ENCODE data around the gene ZBTB20. TPM values are rescaled to one million over a fixed set of nuclear protein-coding genes. Genes with fewer than 3 reads are reported as not detected.
A peak's percentile ranks its signal among the peaks of the same experiment; 100 is the strongest.

Gene ZBTB20
- total RNA-seq, 1 donor from 2014 or later = 8.8 TPM

DNA sequence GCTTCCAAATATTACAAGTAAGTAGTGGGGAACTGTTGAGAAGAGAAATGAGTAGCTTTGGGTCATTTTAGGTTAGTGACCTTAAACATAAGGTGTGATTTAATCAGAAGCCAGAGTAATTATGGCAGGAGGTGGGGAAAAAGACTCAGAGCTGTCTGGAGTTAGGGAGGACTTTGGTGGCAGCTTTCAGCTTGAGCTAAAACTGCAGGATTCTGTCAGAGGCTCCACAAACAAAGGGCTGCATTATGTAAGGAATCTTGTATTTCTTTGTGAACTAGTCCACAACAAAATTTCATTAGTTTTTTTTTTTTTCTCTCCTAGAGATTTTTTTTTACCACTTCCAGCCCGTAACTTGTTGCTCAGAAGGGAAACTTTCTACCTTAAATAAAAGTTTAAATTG is 507.9 kb downstream of the ZBTB20 start:
- no peak for DNase-seq (ENCODE audit: low read depth, low spot score)

DNA sequence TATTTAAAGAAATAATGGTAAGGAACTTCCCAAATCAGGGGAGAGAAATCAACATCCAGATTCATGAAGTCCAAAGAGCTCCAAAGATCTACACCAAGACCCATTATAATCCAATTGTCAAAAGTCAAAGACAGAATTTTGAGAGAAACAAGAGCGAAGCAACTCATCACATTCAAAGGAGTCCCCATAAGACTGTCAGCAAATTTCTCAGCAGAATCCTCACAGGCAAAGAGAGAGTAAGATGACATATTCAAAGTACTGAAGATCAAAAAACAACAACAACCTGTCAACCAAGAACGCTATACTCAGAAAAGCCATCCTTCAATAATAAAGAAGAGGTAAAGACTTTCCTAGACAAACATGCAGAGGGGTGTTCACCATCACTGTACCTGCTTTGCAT is 511.2 kb downstream of the ZBTB20 start:
- DNase-seq (ENCODE audit: low read depth, low spot score) = no peak

DNA sequence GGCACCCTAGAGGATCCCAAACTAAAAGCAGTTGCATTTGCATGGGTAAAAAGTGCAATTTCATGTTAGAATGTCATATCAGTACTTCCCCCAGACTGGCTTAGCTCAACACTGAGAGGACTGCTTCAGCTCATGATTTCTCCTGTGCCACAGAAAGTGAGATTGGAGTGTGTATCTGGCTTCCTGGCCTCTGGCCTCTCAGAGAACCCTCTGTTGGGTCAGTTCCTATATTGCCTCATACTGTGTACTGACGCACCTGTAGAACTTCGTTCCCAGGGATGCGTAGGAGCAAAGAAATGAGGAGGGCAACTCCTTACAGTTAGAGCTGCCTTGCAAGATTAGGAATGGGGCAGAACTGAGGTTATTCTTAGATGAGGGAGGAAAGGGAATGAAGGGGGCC is 512.5 kb downstream of the ZBTB20 start:
- no peak for DNase-seq (ENCODE audit: low read depth, low spot score)

DNA sequence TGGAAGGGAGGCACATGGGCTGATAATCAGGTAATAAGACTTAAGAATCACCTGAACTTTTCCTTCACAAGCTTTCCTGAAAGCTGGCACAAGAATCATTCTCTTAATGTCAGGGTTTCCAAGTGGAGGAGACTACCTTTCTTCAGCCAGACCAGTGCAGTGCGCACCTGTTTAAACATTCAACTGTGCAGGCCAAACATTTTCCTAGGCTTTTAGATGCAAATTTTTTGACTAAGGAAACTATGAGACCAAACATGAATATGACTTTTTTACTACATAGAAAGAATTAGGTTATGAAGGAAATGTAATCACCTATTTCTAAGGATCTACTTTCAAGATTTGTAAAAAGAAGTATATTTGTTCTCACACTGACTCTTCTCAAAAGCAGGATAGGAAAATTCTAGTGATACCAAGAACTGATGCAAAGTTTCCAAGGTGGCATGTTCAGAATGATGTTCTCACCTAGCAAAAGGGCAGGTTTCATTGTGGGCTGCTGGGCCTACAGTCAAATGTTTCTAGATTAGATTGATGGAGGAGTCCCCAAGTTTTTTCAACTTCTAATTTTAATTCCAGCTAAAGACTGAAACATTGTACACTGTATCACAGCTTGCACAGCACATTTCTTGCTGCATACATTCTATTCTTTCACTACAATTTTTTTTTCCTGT is 514.2 kb downstream of the ZBTB20 start:
- no peak for DNase-seq (ENCODE audit: low read depth, low spot score)

DNA sequence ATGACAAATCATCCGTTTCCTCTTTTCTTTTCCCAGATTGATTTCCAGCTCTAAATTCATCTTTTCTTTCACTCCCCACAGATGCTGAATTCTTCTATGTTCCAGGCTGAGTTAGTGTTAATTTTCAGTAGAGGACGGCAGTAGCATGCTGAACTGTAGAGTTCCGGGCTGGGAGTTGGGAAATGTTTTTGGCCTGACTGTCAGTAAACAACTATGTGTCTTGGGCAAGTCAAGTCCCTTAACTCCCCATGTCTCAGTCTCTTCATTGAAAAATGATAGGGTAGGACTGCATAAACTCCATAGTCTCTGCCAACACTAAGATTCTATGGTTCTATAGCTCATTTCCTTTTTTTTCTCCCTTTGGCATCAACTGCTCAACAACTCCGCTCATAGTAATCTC is 519.3 kb downstream of the ZBTB20 start:
- DNase-seq (ENCODE audit: low read depth, low spot score) = no peak

DNA sequence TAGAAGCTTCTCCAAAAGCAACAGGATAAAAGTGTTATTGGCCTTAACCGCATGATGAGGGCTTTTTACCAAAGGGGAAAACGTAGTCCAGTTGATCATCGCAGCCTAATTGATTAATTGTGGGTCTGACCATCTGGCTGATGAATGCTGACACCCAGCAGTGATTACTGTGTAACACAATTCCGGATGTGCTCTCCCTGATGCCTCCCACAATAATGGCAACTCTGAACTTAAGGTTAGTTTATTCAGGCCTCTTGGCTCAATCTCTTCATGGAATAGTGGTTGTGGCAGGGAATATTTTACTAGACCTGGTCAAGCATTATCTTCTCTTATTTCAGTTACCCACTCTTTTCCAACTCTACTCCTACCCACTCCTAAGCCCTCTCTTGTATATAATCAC is 520.3 kb downstream of the ZBTB20 start:
- no peak for DNase-seq (ENCODE audit: low read depth, low spot score)

DNA sequence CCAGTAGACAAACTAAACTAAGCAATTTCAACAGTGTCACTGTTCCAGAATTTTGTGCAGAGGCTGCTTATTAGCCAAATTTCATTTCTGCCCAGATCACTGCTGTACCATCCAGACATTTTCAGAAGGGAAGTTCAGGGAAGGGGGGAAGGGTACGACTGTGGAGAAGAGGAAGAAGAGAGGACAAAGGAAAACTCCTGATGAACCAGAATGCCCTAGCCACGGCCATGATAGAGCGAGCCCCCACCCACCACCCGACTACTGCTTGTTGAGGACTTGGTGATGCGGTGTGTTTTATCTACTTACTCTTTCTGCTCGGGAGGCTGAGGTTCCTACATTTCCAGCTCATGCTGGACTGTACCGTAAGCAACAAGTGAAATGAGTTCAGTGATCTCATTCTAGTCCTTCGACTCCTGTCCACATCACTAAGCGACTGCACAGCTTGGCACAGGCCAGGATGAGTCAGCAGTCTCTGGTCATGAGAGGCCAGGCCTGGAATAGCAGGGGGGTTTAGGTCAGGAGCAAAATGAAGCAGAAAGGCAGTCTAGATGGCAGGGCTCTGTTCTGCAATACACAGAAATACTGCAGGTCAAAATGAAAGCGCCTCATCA is 522.4 kb downstream of the ZBTB20 start:
- peak; percentile 89 for DNase-seq (ENCODE audit: low read depth, low spot score)

DNA sequence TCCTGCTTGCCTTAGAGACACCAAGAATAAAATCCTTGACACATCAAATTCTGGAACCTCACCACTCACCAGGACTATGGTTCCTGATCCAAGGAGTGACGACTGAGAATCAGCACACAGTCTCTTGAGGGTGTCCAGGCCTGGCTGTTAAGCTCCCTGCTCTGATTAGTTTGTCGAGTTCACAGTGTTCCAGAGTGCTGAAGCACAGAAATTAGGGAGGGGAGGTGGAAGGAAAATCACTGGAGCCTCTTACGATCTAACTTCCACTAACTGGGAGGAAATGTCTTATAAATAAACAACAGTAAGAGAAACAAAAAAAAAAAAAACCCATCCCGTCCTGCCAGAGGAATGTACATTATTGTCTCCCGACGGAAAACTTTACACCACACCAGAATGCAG is 523.0 kb downstream of the ZBTB20 start:
- peak; percentile 39 for DNase-seq (ENCODE audit: low read depth, low spot score)

DNA sequence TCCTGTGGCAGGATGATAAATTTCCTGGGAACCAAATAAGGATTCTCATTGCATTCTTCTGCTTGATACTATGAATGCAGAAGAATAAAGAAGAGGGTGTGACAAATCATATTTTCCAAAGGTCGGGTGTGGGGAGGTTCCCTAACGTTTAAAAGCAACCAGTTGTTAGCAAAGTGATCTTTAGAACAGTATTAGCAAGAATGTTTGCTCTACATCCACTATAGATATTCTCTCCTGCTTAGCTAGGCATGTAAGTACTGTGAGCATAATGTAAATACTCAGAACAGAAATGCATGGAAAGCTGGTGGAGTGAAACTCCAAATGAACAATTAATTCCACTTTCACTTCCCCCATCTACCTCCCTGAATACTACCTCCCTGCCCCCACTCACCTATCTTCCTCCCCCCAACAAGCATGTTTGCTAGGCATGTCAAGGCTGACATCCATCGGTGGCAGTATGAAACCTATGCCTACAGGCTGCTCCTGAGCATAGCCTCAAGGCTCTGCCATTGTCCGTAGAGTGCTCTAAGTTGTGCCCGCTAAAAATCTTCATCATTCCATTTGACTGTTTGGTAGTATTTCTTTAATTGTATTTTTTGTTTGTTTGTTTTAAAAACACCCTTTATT is 523.6 kb downstream of the ZBTB20 start:
- no peak for DNase-seq (ENCODE audit: low read depth, low spot score)

DNA sequence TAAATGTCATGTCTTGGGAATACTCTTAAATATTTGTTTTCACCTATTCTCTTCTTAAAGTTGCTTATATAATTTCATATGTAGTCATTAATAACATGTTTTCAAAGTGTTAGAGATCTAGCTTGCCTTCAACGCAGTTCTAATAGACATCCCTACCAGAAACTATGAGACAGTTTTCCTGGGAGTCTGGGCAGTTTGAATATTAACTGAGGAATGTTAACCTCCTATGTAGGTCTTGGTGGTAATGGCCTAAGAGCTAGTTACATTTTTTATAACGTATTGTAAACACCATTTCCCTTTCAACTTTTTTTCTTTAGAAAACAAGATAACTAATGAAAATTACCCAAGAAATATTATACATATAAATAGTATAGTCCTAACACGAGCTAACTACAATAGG is 525.1 kb downstream of the ZBTB20 start:
- DNase-seq (ENCODE audit: low read depth, low spot score) = no peak

DNA sequence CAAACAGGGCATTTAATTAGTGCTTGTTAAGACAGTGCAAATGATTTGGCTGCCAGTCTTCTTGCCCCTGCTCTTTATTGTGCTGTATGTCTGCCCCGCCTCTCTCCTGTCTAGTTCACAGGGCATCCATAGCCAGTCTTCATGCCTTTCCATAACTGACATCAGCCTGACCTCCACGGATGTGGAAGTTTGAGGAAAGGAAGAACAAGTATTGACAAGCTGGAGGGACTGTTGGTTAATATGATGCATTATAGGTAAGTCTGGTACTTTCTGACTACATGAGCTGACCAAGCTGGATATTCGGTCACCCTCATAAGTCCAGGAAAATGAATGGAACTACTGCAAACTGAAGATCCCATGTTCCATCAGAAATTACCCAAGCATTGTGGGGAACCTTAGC is 527.3 kb downstream of the ZBTB20 start:
- no peak for DNase-seq (ENCODE audit: low read depth, low spot score)

DNA sequence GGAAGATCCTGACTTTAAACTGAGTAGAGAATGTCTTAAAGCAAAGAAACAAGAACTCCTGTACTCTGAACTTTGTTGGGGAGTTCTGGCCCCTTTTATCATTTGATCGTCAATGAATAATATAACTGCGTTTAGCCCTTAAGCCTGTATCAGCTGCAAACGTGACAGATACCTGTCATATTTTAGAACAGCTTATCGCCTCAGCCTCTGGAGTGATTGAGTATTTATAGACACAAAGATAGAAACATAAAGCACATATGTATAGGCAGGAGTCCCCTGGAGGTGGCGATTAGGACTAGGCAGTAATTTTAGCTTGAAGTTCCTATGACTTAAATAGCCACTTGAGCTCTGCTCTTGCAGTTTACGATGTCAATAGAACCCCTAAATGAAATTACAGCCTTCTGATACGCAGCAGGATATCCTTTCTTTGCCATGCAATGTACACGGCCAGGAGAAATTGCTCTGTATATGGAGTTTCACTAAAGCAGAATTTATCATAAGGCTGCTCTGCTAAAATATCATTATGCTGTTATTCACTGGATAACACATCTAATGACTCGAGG is 531.5 kb downstream of the ZBTB20 start:
- no peak for DNase-seq (ENCODE audit: low read depth, low spot score)

DNA sequence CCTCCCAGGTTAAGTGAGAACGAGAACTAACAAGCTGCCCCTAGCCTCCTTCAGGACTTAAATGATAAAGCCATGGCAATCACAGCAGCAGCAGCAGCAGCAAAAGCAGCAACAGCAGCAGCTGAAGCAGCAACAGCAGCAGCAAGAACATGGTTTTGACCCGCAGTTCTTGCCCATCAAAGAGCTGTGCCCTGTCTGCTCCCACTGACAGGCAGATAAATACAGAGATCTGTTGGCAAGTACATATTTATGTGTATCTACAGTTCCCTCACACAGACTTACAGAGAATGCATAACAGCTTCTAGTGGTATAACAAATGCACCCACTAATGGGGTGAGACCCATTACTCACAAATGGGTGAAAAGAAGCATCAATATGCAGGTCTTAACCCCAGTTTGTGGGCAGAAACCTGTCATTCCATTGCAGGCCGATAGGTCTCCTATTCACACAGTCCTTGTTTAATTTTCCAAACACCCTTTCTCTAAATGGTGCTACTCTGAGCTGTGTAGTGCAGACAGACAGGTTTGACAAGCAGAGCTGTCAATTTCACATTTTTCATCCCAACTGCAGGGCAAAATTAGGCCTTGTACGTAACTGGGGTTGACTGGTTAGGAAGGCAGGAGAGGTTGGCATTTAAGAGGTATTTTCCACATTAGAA is 537.0 kb downstream of the ZBTB20 start:
- no peak for DNase-seq (ENCODE audit: low read depth, low spot score)

DNA sequence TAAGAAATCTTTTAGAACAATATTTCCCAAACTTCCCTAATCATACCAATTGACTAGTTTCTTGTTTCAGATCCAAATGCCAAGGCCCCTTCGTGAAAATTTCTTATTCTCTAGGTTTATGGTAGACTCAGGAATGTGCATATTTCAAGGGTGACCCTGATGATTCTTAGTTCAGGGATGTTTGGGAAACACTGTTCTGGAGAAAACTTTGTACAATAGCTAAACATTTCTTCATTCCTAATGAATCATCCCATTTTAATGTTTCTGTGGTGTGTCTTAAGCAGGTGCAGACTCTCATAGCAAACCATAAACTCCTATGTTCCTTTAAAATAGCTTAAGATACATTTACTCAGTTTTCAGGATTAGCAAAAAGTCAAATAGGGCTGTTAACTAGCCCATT is 538.8 kb downstream of the ZBTB20 start:
- no peak for DNase-seq (ENCODE audit: low read depth, low spot score)

DNA sequence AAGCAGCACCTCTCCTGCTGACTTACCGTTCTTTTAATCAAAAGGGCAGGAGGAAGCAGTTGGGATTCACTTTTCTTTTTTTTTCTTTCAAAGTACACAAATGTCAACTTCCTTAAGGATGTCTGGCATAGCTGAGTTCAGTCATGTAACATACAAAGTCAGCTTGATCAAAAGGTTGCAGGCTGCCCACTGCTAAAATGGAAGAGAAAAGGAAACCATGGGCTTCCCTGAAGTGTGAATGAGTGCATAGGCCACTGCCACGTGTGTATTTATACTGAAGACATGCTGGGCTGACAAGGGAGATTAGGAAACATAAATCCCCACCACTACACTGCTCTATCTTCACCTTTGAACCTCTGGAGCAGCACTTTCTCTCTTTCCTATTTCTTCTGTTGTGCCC is 540.8 kb downstream of the ZBTB20 start:
- peak; percentile 33 for DNase-seq (ENCODE audit: low read depth, low spot score)

DNA sequence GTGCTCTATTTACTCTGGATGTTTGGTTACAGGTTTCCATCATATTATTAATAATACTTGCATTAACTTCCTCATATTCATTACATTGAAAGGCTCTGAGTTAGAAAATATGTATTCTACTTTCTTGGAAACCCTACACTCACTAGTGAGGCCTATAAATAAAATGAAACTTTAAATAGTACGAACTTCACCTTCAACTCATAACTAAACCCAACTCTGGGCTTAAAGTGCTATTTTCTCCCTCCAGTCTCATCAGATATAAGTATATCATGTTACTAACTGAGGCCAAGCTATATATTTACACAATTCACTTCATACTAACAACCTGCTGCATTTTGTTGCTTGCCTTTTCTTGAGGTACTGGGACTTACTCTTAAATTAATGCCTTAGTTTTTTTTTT is 546.5 kb downstream of the ZBTB20 start:
- DNase-seq (ENCODE audit: low read depth, low spot score) = no peak

DNA sequence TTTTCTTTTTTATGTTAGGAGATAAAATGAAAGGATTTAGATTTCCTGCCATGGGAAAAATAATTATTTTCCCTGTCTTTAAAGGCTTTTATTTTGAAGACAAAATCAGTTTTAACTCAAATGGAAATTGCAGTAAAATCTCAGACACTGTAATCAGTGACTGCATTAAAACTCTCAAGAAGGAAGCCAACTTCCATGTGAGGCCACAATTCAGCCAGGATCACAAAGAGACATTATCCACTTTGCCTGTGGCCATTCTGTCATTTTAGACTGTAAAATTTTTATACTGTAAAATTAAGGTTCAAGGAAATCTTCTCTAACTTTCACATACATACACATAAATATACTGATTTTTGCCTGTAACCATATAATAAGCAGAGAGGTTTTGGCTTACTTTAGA is 549.2 kb downstream of the ZBTB20 start:
- DNase-seq (ENCODE audit: low read depth, low spot score) = no peak

DNA sequence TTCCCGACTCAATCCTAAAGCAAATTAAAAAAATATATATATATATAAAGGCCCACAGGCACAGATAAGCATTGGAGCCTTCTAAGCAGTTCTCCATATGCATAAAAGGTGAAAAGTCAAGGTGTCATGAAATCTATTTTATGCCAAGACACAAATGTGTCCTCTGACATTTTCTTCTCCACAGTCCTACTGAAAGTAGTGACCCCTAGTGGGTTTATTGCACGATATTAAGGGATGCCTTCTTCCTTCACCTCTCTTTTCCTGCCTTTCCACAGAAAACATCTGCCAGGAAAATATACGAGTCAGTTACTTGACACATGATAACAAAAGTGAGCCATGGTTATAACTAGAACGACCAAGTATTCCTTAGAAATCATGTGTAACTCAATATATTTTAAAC is 550.1 kb downstream of the ZBTB20 start:
- DNase-seq (ENCODE audit: low read depth, low spot score) = no peak

DNA sequence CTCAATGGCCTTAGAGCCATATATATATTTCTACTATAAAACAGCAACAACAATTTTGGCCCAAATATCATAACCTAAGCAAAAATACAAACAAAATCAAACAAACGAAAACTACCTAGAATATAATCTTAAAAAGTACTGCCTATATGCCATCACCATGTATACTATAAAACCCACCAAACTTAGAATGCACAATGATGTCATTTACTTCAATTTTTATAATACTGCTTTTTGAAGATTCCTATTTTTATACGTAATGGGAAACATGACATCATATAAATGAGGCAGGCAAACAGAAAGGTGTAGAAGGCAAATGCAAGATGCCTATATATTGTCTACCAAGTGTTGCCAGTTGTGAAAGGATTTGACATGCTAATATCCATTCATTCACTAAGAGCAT is 550.9 kb downstream of the ZBTB20 start:
- no peak for DNase-seq (ENCODE audit: low read depth, low spot score)

DNA sequence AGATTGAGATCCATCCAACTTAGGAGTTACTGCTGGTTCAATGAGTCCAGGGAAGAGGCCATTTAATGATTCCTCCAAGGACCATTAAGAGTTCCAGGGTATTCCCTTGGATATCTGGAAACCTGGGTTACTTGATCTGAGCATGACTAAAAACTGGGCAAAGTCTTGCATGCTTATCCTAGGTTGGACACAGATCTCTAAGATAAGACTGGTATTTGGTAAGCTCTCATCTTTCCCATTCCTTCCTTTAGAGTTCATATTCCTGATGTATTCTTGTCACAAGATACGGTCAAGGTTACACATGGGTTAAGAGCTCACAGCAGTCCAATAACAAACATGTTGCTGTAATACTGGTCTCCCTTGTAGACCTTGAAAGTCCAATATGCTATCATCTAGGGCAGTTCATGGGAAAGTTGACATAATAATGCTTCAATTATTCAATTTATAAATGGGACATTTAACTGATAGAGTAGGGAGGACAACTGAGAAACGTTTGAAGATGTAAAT is 551.5 kb downstream of the ZBTB20 start:
- no peak for DNase-seq (ENCODE audit: low read depth, low spot score)

DNA sequence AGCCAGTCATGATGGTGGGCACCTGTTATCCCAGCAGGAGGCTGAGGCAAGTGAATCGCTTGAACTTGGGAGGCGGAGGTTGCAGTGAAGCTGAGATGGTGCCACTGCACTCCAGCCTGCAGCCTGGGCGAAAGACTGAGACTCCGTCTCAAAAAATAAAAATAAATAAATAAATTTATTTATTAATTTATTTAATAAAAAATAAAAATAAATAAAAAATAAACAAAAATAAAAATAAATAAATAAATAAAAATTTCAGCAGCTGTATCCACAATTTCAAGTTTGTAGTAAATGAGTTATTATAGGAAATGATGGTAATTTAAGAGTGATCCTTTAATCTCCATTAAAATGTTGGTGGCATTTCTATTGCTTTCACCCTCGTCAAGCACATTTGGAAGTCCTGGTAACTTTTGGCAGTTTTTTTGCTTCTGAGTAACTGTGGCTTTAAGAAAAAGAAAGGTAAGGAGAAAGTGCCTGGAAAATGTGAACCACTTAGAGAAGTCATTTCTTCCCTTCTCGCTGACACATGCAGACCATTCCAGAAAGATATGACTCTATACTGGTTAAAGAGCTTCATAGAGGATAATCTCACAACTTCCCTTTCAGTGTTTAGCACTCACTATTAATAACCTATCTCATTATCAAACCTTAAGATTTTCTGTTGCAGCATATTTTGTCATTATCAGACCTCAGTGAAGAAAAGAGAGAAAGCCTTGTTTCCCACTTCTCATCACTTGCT is 556.6 kb downstream of the ZBTB20 start:
- no peak for DNase-seq (ENCODE audit: low read depth, low spot score)
